UCSD-AML1 (cell line): ENCODE results near the gene LSAMP.
"Not testable (repeated sequence)": the region's sequence is repeated elsewhere in the genome, so short reads cannot be mapped to it uniquely, and the experiment has no call there.

ENCODE experiments used
- DNase-seq: peaks from one replicate; lab custom pipeline; 2025; ENCODE audit not compliant: unreplicated experiment; lab: John Stamatoyannopoulos, UW

The LSAMP gene

DNA sequence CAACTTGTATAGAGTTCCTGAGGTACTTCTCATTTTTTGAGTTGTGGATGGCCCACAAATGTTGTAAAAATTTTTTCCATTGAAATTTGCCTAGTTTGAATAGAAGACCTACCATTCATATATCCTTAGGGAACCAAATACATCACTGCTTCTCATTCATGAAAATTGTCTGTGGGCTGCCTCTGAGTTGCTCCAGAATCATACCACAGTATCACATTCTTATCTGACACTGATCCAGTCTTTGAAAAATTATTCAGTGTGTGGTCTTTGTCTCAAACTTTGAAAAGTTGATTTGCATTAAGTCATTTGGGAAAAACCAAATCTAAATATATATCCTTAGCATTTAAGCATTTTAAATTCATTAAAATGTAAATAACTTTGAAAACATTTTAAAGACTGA is 321.1 kb downstream of the LSAMP start:
- no peak for DNase-seq

DNA sequence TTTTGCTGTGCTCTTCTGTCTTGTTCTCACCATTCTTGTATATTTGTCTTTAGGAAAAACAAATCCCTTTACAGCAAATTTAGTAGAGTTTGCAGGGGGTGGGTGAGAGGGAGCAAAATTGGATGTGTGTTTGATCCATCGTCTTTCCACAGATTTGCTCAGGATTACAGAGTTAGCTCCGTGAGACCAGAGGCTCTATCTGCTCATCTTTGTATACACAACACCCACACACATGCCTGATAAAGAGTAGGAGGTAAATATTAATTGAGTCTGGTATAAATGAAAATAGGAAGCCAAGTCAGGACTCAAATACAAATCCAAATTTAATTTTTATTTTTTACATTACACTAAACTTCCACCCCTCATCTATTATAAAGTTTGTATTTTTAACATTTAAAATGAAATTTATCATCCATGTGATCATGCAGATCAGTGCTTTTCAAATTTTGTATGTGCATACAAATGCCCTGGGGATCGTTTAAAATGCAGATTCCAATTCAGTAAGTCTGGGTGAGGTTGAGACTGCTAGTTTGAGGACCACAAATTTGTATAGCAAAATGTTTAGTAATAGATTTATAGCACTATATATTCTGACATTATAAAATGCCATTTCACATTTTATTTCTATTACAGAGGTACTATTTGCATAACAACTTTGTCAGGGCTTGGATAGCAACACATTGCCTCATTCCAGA is 326.7 kb downstream of the LSAMP start:
- no peak for DNase-seq

DNA sequence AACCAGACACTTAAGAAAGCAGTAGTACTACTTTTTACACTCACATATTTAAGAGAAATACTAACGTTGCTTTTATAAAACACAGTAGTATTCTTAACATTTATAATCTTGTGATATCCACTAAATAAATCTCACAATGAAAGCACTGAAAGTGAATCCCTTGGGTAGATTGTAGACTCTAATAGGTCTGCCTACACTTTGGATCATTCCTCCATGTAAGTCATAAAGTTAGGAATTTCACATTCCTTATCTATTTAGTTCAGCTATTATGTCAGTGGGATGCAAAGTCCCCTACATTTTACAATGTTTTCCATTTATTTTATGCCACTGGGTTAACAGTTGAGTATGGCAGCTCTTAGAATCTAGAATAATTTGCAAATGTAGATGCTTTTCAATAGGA is 330.7 kb downstream of the LSAMP start:
- no peak for DNase-seq

- DNase-seq, result no peak
Observed at GRCh38 chr3:116112696-116113095, 332.6 kb downstream of the LSAMP start.

GRCh38 chr3:116111765-116112164 is 333.5 kb downstream of the LSAMP start:
- DNase-seq, result no peak

GRCh38 chr3:116103868-116104530 is 341.3 kb downstream of the LSAMP start:
- no peak for DNase-seq

- DNase-seq, result no peak
Observed at GRCh38 chr3:116102037-116102436, 343.2 kb downstream of the LSAMP start.

DNA sequence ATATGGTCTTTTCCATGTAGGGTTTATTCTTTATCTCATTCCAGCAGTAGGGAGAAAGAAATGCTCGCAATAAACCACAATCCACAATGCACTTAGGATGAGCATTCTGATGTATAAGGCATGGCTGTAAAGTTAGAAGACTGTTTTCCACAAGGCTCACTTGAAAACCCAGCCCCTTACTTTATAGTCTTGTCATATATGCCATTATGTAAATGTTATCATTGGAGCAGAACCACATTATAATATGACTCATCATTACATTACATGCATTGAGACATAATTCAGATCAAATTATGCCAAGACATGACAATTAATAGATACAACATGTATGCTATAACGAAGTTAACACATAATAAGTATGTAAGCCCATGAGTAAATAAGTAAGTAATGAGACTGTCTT is 348.1 kb downstream of the LSAMP start:
- no peak for DNase-seq

DNA sequence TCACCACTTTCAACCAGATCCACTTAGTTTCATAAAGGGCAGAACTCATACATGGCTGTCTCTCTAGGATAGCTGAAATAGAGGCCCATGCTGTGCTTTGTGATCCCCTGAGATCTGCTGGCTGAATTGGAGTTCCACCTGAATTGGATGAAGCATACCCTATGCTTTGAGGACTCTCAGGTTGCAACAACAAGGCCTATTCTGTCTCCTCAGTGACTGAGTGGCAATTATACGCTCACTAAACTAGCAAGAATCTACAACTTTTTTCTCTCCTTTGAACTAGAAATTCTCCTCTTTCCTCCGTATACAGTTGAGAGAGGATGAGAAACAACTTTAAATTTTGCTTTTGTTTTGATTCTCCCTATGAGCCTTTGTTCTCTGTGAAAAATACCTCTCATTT is 348.7 kb downstream of the LSAMP start:
- DNase-seq, result no peak

GRCh38 chr3:116093374-116093773 is 351.9 kb downstream of the LSAMP start:
- no peak for DNase-seq

- DNase-seq, result no peak
Observed at GRCh38 chr3:116087426-116087825, 357.9 kb downstream of the LSAMP start.

- DNase-seq, result no peak
Observed at GRCh38 chr3:116084999-116085791, 360.1 kb downstream of the LSAMP start.

GRCh38 chr3:116083683-116084082 is 361.6 kb downstream of the LSAMP start:
- DNase-seq, result no peak

GRCh38 chr3:116078561-116078960 is 366.7 kb downstream of the LSAMP start:
- no peak for DNase-seq

- DNase-seq, result no peak
Observed at GRCh38 chr3:116077557-116077956, 367.7 kb downstream of the LSAMP start.

DNA sequence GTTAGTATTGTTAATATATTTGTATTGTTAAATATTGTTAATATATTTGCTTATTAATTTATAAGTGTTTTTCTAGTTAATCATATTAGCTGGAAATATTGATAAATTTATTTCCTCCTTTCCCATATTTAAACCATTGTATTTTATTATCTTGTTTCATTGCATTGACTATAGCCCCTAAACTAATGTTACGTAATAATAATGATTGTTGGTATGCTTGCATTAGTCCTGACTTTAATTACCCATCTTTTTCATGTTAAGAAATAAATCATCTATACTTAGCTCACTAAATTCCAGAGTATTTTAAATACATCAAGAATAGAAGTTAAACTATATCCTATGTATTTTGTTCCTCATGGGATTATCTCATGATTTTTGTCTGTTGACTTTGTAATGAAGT is 368.2 kb downstream of the LSAMP start:
- DNase-seq, result no peak

DNA sequence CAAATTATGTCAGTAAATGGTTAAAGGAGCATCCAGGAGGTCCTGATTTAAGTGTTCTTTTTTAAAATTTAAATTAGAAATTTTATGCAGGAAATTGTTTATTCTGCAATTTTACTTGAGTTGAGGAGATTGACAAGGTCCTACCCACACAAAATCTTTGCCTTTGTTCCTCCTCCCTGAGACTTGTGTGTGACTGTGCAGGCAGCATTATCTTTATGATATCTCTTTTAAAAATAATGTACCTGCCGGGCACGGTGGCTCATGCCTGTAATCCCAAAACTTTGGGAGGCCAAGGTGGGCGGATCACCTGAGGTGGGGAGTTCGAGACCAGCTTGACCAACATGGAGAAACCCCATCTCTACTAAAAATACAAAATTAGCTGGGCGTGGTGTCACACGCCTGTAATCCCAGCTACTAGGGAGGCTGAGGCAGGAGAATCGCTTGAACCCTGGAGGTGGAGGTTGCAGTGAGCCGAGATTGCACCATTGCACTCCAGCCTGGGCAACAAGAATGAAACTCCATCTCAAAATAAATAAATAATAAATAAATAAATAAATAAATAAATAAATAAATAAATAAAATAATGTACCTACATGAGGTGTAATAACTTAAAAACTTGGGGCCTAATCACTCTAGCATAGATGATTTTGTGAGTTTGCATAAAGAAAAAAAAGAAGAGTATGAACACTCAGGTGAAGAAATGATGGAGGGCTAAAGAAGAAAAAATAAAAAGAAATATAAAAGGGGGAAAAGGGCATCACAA is 374.6 kb downstream of the LSAMP start:
- DNase-seq, result not testable (repeated sequence)

DNA sequence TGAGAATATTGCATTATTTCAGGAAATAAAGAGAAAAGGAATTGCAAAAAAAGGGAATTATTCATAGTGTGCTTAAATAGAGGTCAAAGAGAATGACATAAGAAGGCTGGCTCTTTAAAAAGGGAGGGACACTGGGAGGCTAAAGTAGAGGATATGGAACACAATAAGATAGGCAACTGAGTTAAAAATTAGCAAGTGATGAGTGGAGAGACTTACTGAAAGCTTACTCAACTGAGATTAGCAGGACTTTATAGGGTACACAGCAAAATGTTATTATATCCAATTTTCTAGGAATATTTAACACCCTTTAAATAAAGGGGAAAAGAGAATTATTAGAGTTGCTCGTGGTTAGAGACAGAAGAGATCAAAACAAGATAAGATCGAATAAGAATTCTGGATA is 375.2 kb downstream of the LSAMP start:
- DNase-seq, result no peak

- DNase-seq, result no peak
Observed at GRCh38 chr3:116069024-116069423, 376.3 kb downstream of the LSAMP start.

- no peak for DNase-seq
Observed at GRCh38 chr3:116067326-116067725, 378.0 kb downstream of the LSAMP start.

GRCh38 chr3:116065501-116065900 is 379.8 kb downstream of the LSAMP start:
- no peak for DNase-seq
